WTC11 (cell line): Measurements from ENCODE around the gene GATAD2A. TPM values are rescaled to one million over a fixed set of nuclear protein-coding genes. Genes with fewer than 3 reads are reported as not detected.
A peak's percentile ranks its signal among the peaks of the same experiment; 100 is the strongest.

Experiments used
- ATAC-seq: fragments of 200-7000 bp; cut with Tn5 transposase; 2 replicates; pipeline ENCODE4 v1.10.0; 2021; ENCODE audit warnings: mild to moderate bottlenecking, moderate library complexity
- CTCF ChIA-PET: fragments of 300-600 bp; sonication (Branson Sonifier 250); formaldehyde crosslinking; loops from one replicate; lab custom pipeline; 2021; ENCODE audit warnings: antibody characterized with exemption; lab: Charles Lee
- POLR2A ChIA-PET: fragments of 350-600 bp; sonication (Branson Sonifier 250); formaldehyde crosslinking; loops from one replicate; lab custom pipeline; 2021; ENCODE audit warnings: antibody characterized with exemption; lab: Charles Lee
- DNase-seq: peaks from one replicate; pipeline ENCODE4 v3.0.0; 2021; ENCODE audit warnings: low spot score
- H3K27ac Mint-ChIP-seq: 2 replicates; pipeline ENCODE4 v1.8.0; 2021; ENCODE audit warnings: mixed read lengths
- H3K27me3 Mint-ChIP-seq: 2 replicates; pipeline ENCODE4 v1.8.0; 2021; ENCODE audit warnings: low read depth, mild to moderate bottlenecking, moderate library complexity, mixed read lengths
- H3K36me3 Mint-ChIP-seq: 2 replicates; pipeline ENCODE4 v1.8.0; 2021; ENCODE audit warnings: mixed read lengths
- H3K4me1 Mint-ChIP-seq: 2 replicates; pipeline ENCODE4 v1.8.0; 2022; ENCODE audit warnings: mixed read lengths
- H3K4me3 Mint-ChIP-seq: 2 replicates; pipeline ENCODE4 v1.8.0; 2021; ENCODE audit warnings: mild to moderate bottlenecking, moderate library complexity, mixed read lengths
- H3K9me3 Mint-ChIP-seq: 2 replicates; pipeline ENCODE4 v1.8.0; 2021; ENCODE audit warnings: mixed read lengths
- CBFB ChIP-seq: sonication (generic); formaldehyde crosslinking; IDR thresholded peaks from 2 replicates; pipeline ENCODE4 v1.8.1; 2022; ENCODE audit warnings: mild to moderate bottlenecking, low read depth, missing genetic modification reagents
- CTCF ChIP-seq: fragments of 200-600 bp; IDR thresholded peaks from 2 replicates; pipeline ENCODE4 v1.8.0; 2022; ENCODE audit warnings: antibody characterized with exemption
- E2F1 ChIP-seq: sonication (generic); formaldehyde crosslinking; IDR thresholded peaks from 2 replicates; pipeline ENCODE4 v1.8.0; 2022; ENCODE audit warnings: mild to moderate bottlenecking, missing genetic modification reagents
- EMX1 ChIP-seq: fragments of 250-450 bp; sonication (Bioruptor Pico); IDR thresholded peaks from 2 replicates; pipeline ENCODE4 v1.8.0; 2021; ENCODE audit warnings: mild to moderate bottlenecking
- ETV6 ChIP-seq: sonication (generic); formaldehyde crosslinking; IDR thresholded peaks from 2 replicates; pipeline ENCODE4 v1.8.1; 2022; ENCODE audit warnings: mild to moderate bottlenecking, missing genetic modification reagents
- GABPB1 ChIP-seq: sonication (generic); formaldehyde crosslinking; IDR thresholded peaks from 2 replicates; pipeline ENCODE4 v1.8.1; 2023; ENCODE audit warnings: mild to moderate bottlenecking, missing genetic modification reagents
- JAZF1 ChIP-seq: fragments of 250-450 bp; sonication (Bioruptor Pico); IDR thresholded peaks from 2 replicates; pipeline ENCODE4 v1.9.0; 2021; ENCODE audit warnings: moderate library complexity, mild to moderate bottlenecking, inconsistent platforms
- MLX ChIP-seq: sonication (generic); formaldehyde crosslinking; IDR thresholded peaks from 2 replicates; pipeline ENCODE4 v1.8.1; 2023; ENCODE audit warnings: mild to moderate bottlenecking, missing genetic modification reagents, moderate library complexity
- NFYB ChIP-seq: sonication (generic); formaldehyde crosslinking; conservative IDR thresholded peaks from 2 replicates; pipeline ENCODE4 v1.8.0; 2022; ENCODE audit warnings: low read depth, missing genetic modification reagents
- NR3C1 ChIP-seq: sonication (generic); formaldehyde crosslinking; conservative IDR thresholded peaks from 2 replicates; pipeline ENCODE4 v1.8.1; 2023; ENCODE audit warnings: low read depth, mild to moderate bottlenecking, missing genetic modification reagents
- PRDM15 ChIP-seq: sonication (generic); formaldehyde crosslinking; IDR thresholded peaks from 2 replicates; pipeline ENCODE4 v1.8.0; 2022; ENCODE audit warnings: missing genetic modification reagents
- SOX15 ChIP-seq: fragments of 250-450 bp; sonication (Bioruptor Pico); IDR thresholded peaks from 2 replicates; pipeline ENCODE4 v1.9.0; 2021; ENCODE audit warnings: mild to moderate bottlenecking
- SP1 ChIP-seq: sonication (generic); formaldehyde crosslinking; conservative IDR thresholded peaks from 2 replicates; pipeline ENCODE4 v1.8.1; 2022; ENCODE audit warnings: missing genetic modification reagents
- USF2 ChIP-seq: sonication (generic); formaldehyde crosslinking; IDR thresholded peaks from 2 replicates; pipeline ENCODE4 v1.8.1; 2023; ENCODE audit warnings: mild to moderate bottlenecking, missing genetic modification reagents, moderate library complexity
- ZBTB21 ChIP-seq: sonication (generic); formaldehyde crosslinking; IDR thresholded peaks from 2 replicates; pipeline ENCODE4 v1.8.1; 2023; ENCODE audit warnings: mild to moderate bottlenecking, missing genetic modification reagents, borderline replicate concordance
- ZNF263 ChIP-seq: sonication (generic); formaldehyde crosslinking; IDR thresholded peaks from 2 replicates; pipeline ENCODE4 v1.8.1; 2022; ENCODE audit warnings: low read depth, mild to moderate bottlenecking, moderate library complexity, missing genetic modification reagents
- ZNF416 ChIP-seq: fragments of 250-450 bp; sonication (Bioruptor Pico); IDR thresholded peaks from 2 replicates; pipeline ENCODE4 v1.9.0; 2021; ENCODE audit warnings: mild to moderate bottlenecking, inconsistent platforms
- total RNA-seq: library from RNA; stranded (reverse); gene quantifications from 3 replicates; pipeline ENCODE4 v1.2.3, GENCODE V29; 2021
- TF ChIP-seq, protein P1 (sequence below): sonication (generic); formaldehyde crosslinking; conservative IDR thresholded peaks from 2 replicates; pipeline ENCODE4 v1.8.1; 2023; ENCODE audit warnings: mild to moderate bottlenecking, low read depth, missing genetic modification reagents, moderate library complexity
- TF ChIP-seq, protein P2 (sequence below): sonication (generic); formaldehyde crosslinking; IDR thresholded peaks from 2 replicates; pipeline ENCODE4 v1.8.1; 2022; ENCODE audit warnings: low read depth, mild to moderate bottlenecking, moderate library complexity, missing genetic modification reagents, borderline replicate concordance
- TF ChIP-seq, protein P3 (sequence below): sonication (generic); formaldehyde crosslinking; conservative IDR thresholded peaks from 2 replicates; pipeline ENCODE4 v1.8.1; 2022; ENCODE audit warnings: mild to moderate bottlenecking, missing genetic modification reagents

The GATAD2A gene
- total RNA-seq, 1 experiment from 2014 or later = 209 TPM

- no peak overlapping the region for H3K4me3 Mint-ChIP-seq
- H3K4me1 Mint-ChIP-seq = peaks cover 48% of the 10 kb centered on the region
- TF ChIP-seq SP1 (no peak), GABPB1 (CRISPR knock-in tag) (no peak), ETV6 (no peak), CTCF (no peak), USF2 (CRISPR knock-in tag) (no peak), ZNF263 (CRISPR knock-in tag) (no peak), ZBTB21 (no peak), NFYB (no peak), NR3C1 (CRISPR knock-in tag) (no peak), E2F1 (CRISPR knock-in tag) (no peak), PRDM15 (CRISPR knock-in tag) (no peak), ZNF416 (CRISPR knock-in tag) (no peak), MLX (CRISPR knock-in tag) (no peak), CBFB (CRISPR knock-in tag) (no peak), JAZF1 (no peak), EMX1 (CRISPR knock-in tag) (no peak), SOX15 (no peak)
- TF ChIP-seq, protein P1, sequence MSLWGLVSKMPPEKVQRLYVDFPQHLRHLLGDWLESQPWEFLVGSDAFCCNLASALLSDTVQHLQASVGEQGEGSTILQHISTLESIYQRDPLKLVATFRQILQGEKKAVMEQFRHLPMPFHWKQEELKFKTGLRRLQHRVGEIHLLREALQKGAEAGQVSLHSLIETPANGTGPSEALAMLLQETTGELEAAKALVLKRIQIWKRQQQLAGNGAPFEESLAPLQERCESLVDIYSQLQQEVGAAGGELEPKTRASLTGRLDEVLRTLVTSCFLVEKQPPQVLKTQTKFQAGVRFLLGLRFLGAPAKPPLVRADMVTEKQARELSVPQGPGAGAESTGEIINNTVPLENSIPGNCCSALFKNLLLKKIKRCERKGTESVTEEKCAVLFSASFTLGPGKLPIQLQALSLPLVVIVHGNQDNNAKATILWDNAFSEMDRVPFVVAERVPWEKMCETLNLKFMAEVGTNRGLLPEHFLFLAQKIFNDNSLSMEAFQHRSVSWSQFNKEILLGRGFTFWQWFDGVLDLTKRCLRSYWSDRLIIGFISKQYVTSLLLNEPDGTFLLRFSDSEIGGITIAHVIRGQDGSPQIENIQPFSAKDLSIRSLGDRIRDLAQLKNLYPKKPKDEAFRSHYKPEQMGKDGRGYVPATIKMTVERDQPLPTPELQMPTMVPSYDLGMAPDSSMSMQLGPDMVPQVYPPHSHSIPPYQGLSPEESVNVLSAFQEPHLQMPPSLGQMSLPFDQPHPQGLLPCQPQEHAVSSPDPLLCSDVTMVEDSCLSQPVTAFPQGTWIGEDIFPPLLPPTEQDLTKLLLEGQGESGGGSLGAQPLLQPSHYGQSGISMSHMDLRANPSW (CRISPR knock-in tag) = no peak
- TF ChIP-seq, protein P2, sequence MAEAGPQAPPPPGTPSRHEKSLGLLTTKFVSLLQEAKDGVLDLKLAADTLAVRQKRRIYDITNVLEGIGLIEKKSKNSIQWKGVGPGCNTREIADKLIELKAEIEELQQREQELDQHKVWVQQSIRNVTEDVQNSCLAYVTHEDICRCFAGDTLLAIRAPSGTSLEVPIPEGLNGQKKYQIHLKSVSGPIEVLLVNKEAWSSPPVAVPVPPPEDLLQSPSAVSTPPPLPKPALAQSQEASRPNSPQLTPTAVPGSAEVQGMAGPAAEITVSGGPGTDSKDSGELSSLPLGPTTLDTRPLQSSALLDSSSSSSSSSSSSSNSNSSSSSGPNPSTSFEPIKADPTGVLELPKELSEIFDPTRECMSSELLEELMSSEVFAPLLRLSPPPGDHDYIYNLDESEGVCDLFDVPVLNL (CRISPR knock-in tag) = no peak
- TF ChIP-seq, protein P3, sequence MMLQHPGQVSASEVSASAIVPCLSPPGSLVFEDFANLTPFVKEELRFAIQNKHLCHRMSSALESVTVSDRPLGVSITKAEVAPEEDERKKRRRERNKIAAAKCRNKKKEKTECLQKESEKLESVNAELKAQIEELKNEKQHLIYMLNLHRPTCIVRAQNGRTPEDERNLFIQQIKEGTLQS (CRISPR knock-in tag) = no peak
- TF ChIP-seq, all 79 proteins: peak for 0
- ChIA-PET CTCF (no interaction called here), POLR2A (interaction anchor here (1.5 kb wide), 1 partner anchor 46 kb away, joined by 3 read pairs; no protein-coding TSS in a partner anchor)
- Mint-ChIP-seq H3K27me3 (no peaks in the 10 kb centered on the region), H3K36me3 (no peaks in the 10 kb centered on the region), H3K27ac (peak overlapping the region; percentile 90; the same call in 1 of the 2 replicates), H3K9me3 (no peaks in the 10 kb centered on the region)
- DNase-seq (no peak), ATAC-seq (no peak)
These were observed 23.3 kb downstream of the GATAD2A start for GRCh38 chr19:19428746-19429145.
